Muscle layer of duodenum (tissue), 2 donors: ENCODE measurements around the gene CADPS.

Experiments
- H3K27ac ChIP-seq: one replicate; pipeline ENCODE4 v1.7.0; 2013; ENCODE audit warnings: mild to moderate bottlenecking, low read length
- H3K27me3 ChIP-seq: one replicate; pipeline ENCODE4 v1.7.0; 2013; ENCODE audit warnings: low read depth, mild to moderate bottlenecking, control low read depth, low read length
- H3K36me3 ChIP-seq, 2 donors: one replicate each; pipeline ENCODE4 v1.7.0; 2013; ENCODE audit warnings: low read length in 2 of 2, control low read depth in 1 of 2, mild to moderate bottlenecking in 1 of 2; ENCODE audit not compliant: insufficient read depth in 2 of 2, control insufficient read depth in 1 of 2
- H3K4me1 ChIP-seq, 2 donors: one replicate each; pipeline ENCODE4 v1.7.0; 2013; ENCODE audit warnings: low read length in 2 of 2, mild to moderate bottlenecking in 2 of 2, control low read depth in 1 of 2, moderate library complexity in 1 of 2; ENCODE audit not compliant: insufficient read depth in 2 of 2, control insufficient read depth in 1 of 2
- H3K4me3 ChIP-seq, 2 donors: one replicate each; pipeline ENCODE4 v1.7.0; 2013; ENCODE audit warnings: low read length in 2 of 2, low read depth in 1 of 2, mild to moderate bottlenecking in 1 of 2
- H3K9me3 ChIP-seq, 2 donors: one replicate each; pipeline ENCODE4 v1.7.0; 2013; ENCODE audit warnings: low read length in 2 of 2, control low read depth in 1 of 2, mild to moderate bottlenecking in 1 of 2; ENCODE audit not compliant: control insufficient read depth in 1 of 2
- donor health status: healthy.

The CADPS gene

GRCh38 chr3:62625268-62625667, 249.9 kb downstream of the CADPS start:
- Histone ChIP-seq H3K9me3 (no peaks in the 10 kb centered on the region), H3K27me3 (no peaks in the 10 kb centered on the region), H3K4me1 (no peaks in the 10 kb centered on the region), H3K27ac (no peak overlapping the region), H3K4me3 (no peak overlapping the region), H3K36me3 (no peaks in the 10 kb centered on the region)

- H3K36me3 ChIP-seq: no peaks in the 10 kb centered on the region
Observed at GRCh38 chr3:62624185-62624584, 251.0 kb downstream of the CADPS start.

GRCh38 chr3:62622553-62623174, 252.6 kb downstream of the CADPS start:
- Histone ChIP-seq H3K9me3 (no peaks in the 10 kb centered on the region), H3K4me1 (no peaks in the 10 kb centered on the region), H3K36me3 (no peaks in the 10 kb centered on the region), H3K27ac (no peak overlapping the region), H3K27me3 (no peaks in the 10 kb centered on the region), H3K4me3 (no peak overlapping the region)

More at GRCh38 chr3:62624185-62624584, 251.0 kb downstream of the CADPS start:
- Histone ChIP-seq H3K4me3 (no peak overlapping the region), H3K27ac (no peak overlapping the region), H3K9me3 (no peaks in the 10 kb centered on the region), H3K4me1 (no peaks in the 10 kb centered on the region), H3K27me3 (no peaks in the 10 kb centered on the region)

- Histone ChIP-seq H3K27me3 (no peaks in the 10 kb centered on the region), H3K4me1 (no peaks in the 10 kb centered on the region), H3K27ac (no peak overlapping the region), H3K4me3 (no peak overlapping the region), H3K9me3 (no peaks in the 10 kb centered on the region), H3K36me3 (no peaks in the 10 kb centered on the region)
Observed at GRCh38 chr3:62621925-62622324, 253.3 kb downstream of the CADPS start.

- Histone ChIP-seq H3K36me3 (no peaks in the 10 kb centered on the region), H3K9me3 (no peaks in the 10 kb centered on the region), H3K4me1 (no peaks in the 10 kb centered on the region), H3K4me3 (no peak overlapping the region), H3K27me3 (no peaks in the 10 kb centered on the region), H3K27ac (no peak overlapping the region)
Observed at GRCh38 chr3:62621176-62621575, 254.0 kb downstream of the CADPS start.

- Histone ChIP-seq H3K4me1 (no peaks in the 10 kb centered on the region), H3K27me3 (no peaks in the 10 kb centered on the region), H3K27ac (no peak overlapping the region), H3K9me3 (no peaks in the 10 kb centered on the region), H3K4me3 (no peak overlapping the region), H3K36me3 (no peaks in the 10 kb centered on the region)
Observed at GRCh38 chr3:62615258-62615849, 259.9 kb downstream of the CADPS start.

- Histone ChIP-seq H3K36me3 (no peaks in the 10 kb centered on the region), H3K4me1 (no peaks in the 10 kb centered on the region), H3K4me3 (no peak overlapping the region), H3K27ac (no peak overlapping the region), H3K27me3 (no peaks in the 10 kb centered on the region), H3K9me3 (no peaks in the 10 kb centered on the region)
Observed at GRCh38 chr3:62614527-62614926, 260.7 kb downstream of the CADPS start.

- H3K4me1 ChIP-seq: no peaks in the 10 kb centered on the region
- H3K27ac ChIP-seq: no peak overlapping the region
- H3K36me3 ChIP-seq: no peaks in the 10 kb centered on the region
- H3K27me3 ChIP-seq: no peaks in the 10 kb centered on the region
- H3K4me3 ChIP-seq: no peak overlapping the region
- H3K9me3 ChIP-seq: no peaks in the 10 kb centered on the region
Observed at GRCh38 chr3:62611541-62612240, 263.5 kb downstream of the CADPS start.

GRCh38 chr3:62607287-62608029, 267.8 kb downstream of the CADPS start:
- Histone ChIP-seq H3K9me3 (no peaks in the 10 kb centered on the region), H3K27me3 (no peaks in the 10 kb centered on the region), H3K27ac (no peak overlapping the region), H3K36me3 (no peaks in the 10 kb centered on the region), H3K4me1 (no peaks in the 10 kb centered on the region), H3K4me3 (no peak overlapping the region)

- Histone ChIP-seq H3K4me3 (no peak overlapping the region), H3K4me1 (no peaks in the 10 kb centered on the region), H3K36me3 (no peaks in the 10 kb centered on the region), H3K27ac (no peak overlapping the region), H3K9me3 (no peaks in the 10 kb centered on the region), H3K27me3 (no peaks in the 10 kb centered on the region)
Observed at GRCh38 chr3:62605413-62606068, 269.7 kb downstream of the CADPS start.
